HL-60 (cell line): ENCODE data around the gene HLA-F.

Experiments
- CTCF ChIP-seq: IDR thresholded peaks from one replicate; pipeline ENCODE4 v1.5.1; 2011; ENCODE audit warnings: low read length, control low read depth, inconsistent platforms; ENCODE audit not compliant: insufficient read depth
- POLR2AphosphoS5 ChIP-seq: IDR thresholded peaks from 2 replicates; pipeline ENCODE4 v1.6.1; 2012; ENCODE audit warnings: low read depth
- SPI1 ChIP-seq: IDR thresholded peaks from 2 replicates; pipeline ENCODE4 v1.6.1; 2012; ENCODE audit warnings: low read depth, mild to moderate bottlenecking, borderline replicate concordance

GRCh38 chr6:29726001-29726400 is 2.8 kb downstream of the HLA-F start:
- TF ChIP-seq CTCF = no peak
- no peak for TF ChIP-seq POLR2AphosphoS5
- no peak for TF ChIP-seq SPI1
